Panc1 (cell line): ENCODE data around the gene GALNT1.

ENCODE experiments used
- TF ChIP-seq, protein P1 (sequence below), 2 experiments: IDR thresholded peaks; 2 replicates each; pipeline ENCODE4 v1.6.1; 2011 to 2012; ENCODE audit warnings: low read depth in 2 of 2, control low read depth in 1 of 2, low read length in 1 of 2, mild to moderate bottlenecking in 1 of 2, moderate library complexity in 1 of 2; ENCODE audit not compliant: insufficient read depth in 1 of 2
- TF ChIP-seq, protein P2 (sequence below): fragments of 450-650 bp; IDR thresholded peaks from 2 replicates; pipeline ENCODE4 v1.5.1; 2017; ENCODE audit warnings: mild to moderate bottlenecking

DNA sequence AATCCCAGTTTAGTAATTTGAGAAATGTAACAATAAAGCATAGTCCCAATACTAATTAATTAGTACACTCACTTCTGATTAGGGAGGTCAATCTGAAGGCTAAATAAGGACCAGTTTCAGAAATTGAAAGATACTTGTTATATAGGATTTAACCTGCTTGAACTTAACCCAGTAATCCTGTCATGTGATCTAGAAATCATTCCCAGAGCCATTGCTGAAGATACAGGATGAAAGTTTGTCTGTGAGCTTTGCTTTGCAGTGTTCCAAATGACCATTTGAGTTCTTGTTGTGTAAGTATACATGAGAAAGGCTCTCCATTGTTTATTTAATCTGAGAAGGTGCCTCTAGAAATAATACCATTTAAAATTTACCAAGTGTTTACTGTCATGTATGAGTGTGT lies 52.2 kb downstream of the GALNT1 start:
- TF ChIP-seq, protein P1, sequence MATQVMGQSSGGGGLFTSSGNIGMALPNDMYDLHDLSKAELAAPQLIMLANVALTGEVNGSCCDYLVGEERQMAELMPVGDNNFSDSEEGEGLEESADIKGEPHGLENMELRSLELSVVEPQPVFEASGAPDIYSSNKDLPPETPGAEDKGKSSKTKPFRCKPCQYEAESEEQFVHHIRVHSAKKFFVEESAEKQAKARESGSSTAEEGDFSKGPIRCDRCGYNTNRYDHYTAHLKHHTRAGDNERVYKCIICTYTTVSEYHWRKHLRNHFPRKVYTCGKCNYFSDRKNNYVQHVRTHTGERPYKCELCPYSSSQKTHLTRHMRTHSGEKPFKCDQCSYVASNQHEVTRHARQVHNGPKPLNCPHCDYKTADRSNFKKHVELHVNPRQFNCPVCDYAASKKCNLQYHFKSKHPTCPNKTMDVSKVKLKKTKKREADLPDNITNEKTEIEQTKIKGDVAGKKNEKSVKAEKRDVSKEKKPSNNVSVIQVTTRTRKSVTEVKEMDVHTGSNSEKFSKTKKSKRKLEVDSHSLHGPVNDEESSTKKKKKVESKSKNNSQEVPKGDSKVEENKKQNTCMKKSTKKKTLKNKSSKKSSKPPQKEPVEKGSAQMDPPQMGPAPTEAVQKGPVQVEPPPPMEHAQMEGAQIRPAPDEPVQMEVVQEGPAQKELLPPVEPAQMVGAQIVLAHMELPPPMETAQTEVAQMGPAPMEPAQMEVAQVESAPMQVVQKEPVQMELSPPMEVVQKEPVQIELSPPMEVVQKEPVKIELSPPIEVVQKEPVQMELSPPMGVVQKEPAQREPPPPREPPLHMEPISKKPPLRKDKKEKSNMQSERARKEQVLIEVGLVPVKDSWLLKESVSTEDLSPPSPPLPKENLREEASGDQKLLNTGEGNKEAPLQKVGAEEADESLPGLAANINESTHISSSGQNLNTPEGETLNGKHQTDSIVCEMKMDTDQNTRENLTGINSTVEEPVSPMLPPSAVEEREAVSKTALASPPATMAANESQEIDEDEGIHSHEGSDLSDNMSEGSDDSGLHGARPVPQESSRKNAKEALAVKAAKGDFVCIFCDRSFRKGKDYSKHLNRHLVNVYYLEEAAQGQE (IDR thresholded peaks at IDR 0.05; ENCODE audit: insufficient read depth in 1 of 2, low read depth in 2 of 2, low read length in 1 of 2) = no peak
- TF ChIP-seq, protein P2, sequence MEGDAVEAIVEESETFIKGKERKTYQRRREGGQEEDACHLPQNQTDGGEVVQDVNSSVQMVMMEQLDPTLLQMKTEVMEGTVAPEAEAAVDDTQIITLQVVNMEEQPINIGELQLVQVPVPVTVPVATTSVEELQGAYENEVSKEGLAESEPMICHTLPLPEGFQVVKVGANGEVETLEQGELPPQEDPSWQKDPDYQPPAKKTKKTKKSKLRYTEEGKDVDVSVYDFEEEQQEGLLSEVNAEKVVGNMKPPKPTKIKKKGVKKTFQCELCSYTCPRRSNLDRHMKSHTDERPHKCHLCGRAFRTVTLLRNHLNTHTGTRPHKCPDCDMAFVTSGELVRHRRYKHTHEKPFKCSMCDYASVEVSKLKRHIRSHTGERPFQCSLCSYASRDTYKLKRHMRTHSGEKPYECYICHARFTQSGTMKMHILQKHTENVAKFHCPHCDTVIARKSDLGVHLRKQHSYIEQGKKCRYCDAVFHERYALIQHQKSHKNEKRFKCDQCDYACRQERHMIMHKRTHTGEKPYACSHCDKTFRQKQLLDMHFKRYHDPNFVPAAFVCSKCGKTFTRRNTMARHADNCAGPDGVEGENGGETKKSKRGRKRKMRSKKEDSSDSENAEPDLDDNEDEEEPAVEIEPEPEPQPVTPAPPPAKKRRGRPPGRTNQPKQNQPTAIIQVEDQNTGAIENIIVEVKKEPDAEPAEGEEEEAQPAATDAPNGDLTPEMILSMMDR = no peak
